Activated CD8-positive, alpha-beta memory T cell treated with anti-CD3 and anti-CD28 coated beads for 24 hours (primary cell): ENCODE results near the gene RNF14.
A peak's percentile ranks its signal among the peaks of the same experiment; 100 is the strongest.
"Not testable (repeated sequence)": the region's sequence is repeated elsewhere in the genome, so short reads cannot be mapped to it uniquely, and the experiment has no call there.

Experiments used
- DNase-seq: peaks from one replicate; pipeline ENCODE4 v3.0.0-alpha.2; 2020

The RNF14 gene

DNA sequence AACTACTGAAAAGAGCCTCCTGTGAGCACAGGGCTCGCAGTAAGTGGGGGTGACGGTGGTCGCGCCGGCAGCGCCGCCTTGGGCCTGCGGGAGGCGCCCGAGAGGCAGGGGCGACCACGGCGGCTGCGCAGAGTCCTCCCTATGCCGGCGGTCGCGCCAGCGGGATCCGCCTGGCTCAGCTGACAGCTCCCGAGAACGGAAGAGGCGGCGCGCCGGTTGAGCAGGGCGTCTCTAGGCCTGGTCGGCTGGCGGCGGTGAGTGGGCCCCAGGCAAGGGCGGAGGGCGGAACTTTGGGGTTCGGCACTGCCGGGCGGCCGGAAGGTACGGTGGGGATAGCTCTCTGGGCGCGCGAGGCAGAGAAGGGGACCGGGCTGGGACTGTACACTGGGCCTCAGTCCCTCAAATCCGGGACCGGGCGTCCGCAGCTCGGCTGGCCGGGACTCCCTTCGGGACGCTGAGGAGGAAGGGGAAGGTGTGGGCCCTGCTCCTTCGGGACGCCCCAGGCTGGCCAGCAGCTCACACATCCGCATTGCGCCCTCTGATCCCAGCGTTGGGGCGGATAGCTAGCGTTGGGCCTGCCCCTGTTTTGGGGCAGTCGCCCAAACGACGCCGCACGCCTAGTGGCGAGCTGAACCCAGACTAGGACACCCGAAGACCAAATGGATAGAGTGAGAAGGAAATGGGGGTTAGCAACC is at the start of gene RNF14:
TSS of gene RNF14 (plus strand) at position 192 of the 695 bp plus-strand sequence. CDS start 4,484 bp downstream, outside the sequence.
- peak; percentile 96 for DNase-seq

GRCh38 chr5:141919218-141920119 is 49.4 kb upstream of the RNF14 start:
- no peak for DNase-seq

GRCh38 chr5:141920771-141921170 is 48.1 kb upstream of the RNF14 start:
- no peak for DNase-seq

DNA sequence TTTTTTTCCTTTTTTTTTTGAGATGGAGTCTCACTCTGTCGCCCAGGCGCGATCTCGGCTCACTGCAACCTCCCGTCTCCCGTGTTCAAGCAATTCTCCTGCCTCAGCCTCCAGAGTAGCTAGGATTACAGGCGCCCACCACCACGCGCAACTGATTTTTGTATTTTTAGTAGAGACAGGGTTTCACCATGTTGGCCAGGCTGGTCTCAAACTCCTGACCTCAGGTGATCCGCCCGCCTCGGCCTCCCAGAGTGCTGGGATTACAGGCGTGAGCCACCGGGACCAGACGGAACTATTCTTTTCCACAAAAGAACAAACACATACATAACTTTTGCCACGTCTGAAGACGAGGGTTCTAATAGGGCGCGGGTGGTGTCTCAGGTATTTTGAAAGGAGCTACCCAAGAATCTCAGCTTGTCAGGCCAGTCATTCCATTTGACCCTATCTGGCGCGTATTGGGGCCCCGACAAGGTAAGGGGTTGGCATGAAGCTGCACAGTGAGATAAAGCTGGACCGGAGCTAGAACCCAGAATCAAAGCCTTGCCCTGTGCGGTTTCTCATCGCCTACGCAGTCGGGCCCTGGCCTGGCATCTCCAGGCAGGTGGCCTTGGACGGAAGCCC is 46.0 kb upstream of the RNF14 start:
- DNase-seq, result not testable (repeated sequence)

DNA sequence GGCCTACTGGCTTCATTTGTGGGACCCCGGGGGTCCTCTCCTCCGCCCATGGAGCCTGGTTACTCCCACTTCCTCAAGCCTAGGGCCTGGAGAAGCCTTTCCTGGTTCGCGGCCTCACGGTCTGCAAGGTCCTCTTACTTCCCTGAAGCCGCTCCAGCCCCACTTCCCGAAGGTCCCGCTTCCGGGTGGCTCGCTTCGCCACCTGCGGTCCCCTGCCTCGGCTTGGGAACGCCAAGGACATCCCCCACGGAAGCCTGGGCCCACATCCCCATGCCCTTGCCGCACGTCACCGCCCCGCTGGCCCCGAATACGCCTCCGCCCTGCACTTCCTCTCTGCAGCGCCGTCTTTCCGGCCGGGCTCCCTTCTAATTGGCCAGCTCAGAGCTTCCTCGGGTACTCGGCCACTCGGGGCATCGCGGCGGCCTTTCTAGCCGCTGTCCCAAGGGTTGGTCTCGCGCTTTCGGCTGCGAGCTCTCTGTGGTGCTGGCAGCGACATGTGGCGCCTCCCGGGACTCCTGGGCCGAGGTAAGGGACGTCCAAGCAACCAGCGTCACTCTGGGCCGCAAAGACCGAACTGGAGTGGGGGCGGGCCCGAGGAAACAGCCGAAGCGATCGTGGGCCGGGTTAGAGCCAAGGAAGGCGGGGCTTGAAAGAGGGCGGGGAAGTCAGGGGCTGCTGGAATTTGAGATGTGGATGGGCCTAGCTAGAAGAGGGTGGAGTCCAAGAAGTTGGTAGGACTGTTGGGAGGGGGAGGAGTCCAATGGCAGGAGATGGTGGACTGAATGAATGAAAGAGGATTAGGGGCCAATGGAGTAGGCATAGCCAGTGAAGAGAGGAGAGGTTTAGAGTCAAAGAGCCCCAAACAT is 45.2 kb upstream of the RNF14 start, which contains the start of gene DELE1:
TSS of gene DELE1 (plus strand) at position 424 of the 866 bp plus-strand sequence. CDS start at position 495, 71 bp downstream.
- peak; percentile 97 for DNase-seq

GRCh38 chr5:141926434-141926833 is 42.5 kb upstream of the RNF14 start:
- no peak for DNase-seq

DNA sequence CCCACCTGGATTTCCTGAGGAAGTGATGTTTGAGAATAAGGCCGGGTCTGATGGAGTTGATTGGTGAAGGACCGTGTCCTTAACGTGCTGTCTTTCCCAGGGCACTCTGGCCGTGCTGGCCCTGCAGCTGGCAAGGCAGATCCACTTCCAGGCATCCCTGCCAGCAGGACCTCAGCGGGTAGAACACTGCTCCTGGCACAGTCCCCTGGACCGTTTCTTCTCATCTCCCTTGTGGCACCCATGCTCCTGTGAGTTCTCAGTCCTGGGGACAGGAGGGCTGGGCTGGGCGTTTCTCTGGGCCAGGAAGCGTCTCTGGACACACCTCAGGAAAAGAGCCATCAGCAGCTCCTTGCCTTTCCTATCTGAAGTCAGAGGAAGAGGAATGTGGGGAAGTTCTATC is 40.9 kb upstream of the RNF14 start:
- DNase-seq, result no peak

- DNase-seq, result no peak
Observed at GRCh38 chr5:141929398-141930058, 39.4 kb upstream of the RNF14 start.

- no peak for DNase-seq
Observed at GRCh38 chr5:141931694-141932093, 37.2 kb upstream of the RNF14 start.

DNA sequence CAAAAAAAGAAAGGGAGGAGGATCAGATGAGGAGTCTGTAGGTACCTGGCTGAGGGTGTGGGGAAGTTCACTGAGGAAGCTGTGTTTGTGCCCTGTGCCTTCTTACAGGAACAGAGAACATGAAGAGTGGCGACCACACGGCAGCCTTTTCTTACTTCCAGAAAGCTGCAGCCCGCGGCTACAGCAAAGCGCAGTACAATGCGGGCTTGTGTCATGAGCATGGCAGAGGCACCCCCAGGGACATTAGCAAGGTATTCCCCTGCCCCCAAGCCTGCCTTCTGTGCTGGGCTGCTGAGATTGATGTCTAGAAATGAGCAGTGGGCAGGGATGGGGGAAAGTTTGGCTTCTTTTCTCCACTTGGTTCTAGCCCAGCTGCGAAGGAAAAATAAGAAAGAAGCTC is 35.8 kb upstream of the RNF14 start:
- DNase-seq, result no peak

DNA sequence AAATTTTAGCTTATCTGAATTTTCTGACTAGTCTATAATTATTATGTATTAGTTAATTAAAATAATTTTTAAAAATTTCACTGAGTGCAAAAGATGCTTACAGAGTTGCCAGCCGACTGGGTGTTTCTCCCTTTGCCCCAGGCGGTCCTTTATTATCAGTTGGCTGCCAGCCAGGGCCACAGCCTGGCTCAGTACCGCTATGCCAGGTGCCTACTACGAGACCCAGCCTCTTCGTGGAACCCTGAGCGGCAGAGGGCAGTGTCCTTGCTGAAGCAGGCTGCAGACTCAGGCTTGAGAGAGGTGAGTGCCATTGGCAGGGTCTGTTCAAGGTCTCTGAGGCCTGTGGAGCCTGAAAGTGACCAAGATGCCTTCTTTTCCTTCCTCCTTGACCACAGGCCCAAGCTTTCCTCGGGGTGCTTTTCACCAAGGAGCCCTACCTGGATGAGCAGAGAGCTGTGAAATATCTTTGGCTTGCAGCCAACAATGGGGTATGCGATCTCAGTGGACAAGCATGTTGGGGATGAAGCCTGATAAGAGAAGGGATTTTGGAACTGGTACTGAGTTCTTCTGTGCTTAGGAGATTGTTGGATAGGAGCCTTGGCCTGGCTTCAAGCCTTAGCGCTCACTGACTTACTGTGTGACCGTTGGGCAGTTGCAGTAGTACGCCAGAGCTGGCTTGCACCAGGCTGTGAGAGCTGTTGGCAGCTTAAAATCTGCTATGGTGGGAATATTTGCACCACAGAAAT is 34.6 kb upstream of the RNF14 start:
- no peak for DNase-seq

DNA sequence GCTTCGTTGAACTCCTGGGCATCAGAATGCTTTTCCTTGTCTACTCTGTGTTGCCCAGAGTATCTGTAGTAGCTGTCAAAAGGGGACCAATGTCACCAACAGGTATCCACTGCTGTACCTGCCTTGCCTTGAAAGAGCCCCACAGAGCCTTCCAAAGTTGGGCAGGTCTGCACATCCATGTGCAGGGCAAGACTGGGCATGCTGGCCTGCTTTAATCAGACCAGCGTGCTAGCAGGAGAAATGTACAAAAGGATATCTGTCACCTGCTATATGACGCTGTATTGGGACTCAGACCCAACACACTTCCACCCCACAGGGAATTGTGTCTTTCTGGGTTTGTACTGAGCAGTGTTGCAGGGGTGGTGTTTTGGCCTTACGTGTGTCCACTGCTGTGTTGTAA is 33.4 kb upstream of the RNF14 start:
- DNase-seq, result no peak

DNA sequence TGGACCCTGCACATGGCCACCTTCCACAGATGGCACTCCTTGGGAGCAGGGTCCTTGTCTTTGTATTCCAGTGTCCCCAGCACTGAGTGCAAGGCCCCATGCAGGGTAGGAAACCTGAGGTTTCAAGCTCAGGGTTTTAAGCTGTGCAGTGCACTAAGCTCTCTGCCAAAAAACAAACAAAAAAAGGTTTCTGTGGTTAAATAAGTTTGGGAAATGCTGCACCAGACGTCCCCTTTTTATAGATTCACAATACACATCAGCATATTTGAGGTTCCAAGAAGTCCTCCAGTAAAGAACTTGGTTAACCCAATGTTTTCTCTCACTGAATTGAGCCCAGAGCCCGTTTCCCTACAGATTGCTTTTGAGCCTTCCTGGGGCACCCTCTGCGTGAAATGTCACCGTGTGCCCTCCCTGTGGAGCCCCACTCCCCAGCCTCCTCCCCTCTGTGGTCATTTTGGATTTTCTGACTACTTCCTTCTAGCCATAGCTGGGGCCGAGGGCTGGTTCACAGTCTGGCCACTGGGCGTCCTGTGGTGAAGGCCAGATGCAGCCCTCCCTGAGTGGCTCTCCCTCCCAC is 28.1 kb upstream of the RNF14 start:
- DNase-seq, result no peak

- no peak for DNase-seq
Observed at GRCh38 chr5:141941307-141941706, 27.6 kb upstream of the RNF14 start.

GRCh38 chr5:141941779-141942178 is 27.1 kb upstream of the RNF14 start:
- no peak for DNase-seq

DNA sequence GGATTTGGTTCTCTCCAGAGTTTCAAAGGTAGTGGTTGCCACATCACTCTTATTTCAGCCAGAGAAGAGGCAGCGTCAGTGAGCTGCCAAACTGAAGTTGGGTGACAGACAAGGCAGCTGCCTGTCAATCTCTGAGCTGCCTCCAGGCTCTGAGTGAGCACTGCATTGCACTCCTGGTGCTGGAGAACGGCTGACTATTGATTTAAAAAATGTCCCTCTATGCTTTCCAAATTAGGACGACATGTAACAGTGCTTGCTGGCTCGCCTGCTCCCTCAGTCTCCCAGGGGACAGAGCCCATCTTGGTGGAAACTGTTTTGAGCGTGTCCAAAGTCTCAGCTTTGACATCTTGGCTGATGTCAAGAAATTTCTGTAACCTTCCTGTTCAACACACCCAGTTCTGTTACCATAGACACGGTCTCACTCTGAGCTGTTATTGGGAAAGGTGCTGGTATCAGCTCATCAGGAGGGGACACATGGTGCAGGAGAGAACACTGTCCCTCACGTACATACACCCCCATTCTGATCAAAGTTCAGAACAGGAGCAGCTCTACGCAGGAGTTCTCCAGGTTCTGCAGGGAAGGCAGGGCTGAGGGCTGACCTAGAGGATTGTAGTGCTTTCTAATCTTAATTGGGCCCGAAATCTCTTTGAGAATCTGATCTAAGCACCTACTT is 26.6 kb upstream of the RNF14 start:
- no peak for DNase-seq

- no peak for DNase-seq
Observed at GRCh38 chr5:141944076-141944475, 24.8 kb upstream of the RNF14 start.

- DNase-seq, result no peak
Observed at GRCh38 chr5:141945511-141946051, 23.3 kb upstream of the RNF14 start.

GRCh38 chr5:141947316-141947715 is 21.6 kb upstream of the RNF14 start:
- DNase-seq, result no peak

DNA sequence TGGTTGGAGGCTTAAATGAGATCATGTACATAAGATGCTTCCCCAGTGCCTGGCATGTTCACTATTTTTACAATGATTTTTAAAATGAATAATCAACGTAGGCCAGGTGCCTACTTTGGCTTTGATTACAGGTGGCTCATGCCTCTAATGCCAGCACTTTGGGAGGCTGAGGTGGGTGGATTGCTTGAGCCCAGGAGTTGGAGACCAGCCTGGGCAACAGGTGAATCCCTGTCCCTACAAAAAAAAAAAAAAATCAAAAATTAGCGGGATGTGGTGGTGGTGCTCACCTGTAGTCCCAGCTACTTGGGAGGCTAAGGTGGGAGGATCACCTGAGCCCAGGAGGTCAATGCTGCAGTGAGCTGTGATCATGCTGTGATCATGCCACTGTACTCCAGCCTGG is 20.1 kb upstream of the RNF14 start:
- no peak for DNase-seq
